NCI-H146 (cell line): ENCODE results near the gene USP32.

Source experiments
- DNase-seq: peaks from one replicate; lab custom pipeline; 2025; lab: John Stamatoyannopoulos, UW

Gene USP32

DNA sequence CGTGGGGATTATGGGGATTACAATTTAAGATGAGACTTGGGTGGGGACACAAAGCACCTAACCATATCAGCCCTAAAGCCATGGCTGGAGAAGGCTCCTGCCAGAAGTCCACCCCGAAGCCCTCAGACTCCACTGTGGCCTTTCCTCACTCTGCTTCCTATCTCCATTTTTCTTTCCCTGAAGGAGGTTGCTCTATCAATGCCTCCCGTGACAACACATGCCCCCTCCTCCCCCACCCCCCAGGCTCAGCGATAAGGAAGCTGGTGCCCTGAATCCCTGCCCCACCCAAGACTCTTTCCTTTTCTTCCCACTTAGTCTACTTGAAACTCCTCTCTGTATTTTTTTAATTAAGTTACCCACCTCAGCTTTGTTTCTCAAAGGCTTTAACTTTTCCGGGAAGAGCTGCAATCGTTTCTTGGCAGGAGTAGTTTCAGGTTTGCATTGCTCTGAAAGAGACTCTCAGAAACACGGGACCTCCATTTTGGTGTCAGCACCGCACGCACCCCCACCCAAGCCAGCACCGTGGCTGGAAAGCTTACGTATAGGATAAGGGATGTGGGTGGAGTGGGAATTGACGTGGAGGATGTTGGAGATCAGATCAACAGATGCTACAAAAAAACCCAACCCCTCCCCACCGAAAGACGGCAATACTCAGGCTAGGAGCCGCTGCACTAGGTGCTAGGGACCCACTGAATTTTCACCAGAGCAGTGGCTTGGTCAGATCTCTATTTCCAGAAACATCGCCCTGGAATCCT, 257.4 kb downstream of the USP32 start:
- DNase-seq = peak; percentile 16

DNA sequence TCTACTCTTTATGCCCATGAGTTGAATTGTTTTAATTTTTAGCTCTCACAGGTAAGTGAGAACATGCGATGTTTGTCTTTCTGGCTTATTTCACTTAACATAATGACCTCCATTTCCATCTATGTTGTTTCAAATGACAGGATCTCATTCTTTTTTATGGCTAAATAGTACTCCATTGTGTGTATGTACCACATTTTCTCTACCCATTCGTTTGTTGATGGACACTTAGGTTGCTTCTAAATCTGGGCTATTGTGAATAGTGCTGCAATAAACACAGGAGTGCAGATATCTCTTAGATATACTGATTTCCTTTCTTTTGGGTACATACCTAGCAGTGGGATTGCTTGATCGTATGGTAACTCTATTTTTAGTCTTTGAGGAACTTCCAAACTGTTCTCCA, 261.5 kb downstream of the USP32 start:
- no peak for DNase-seq

DNA sequence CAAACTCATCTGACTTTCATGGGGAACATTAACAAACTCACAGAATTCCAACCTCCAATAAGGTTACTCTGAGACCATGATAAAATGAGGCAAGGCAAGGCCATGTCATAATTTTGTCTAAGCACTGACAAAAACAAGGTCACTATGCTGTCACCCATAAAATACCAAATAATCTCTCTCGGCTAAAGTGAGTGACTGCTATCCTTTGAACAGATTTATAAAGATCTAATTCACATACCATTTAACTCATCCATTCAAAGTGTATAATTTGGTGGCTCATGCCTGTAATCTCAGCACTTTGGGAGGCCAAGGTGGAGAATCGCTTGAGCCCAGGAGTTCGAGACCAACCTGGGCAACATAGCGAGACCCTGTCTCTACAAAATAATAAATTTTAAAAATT, 262.8 kb downstream of the USP32 start:
- DNase-seq = no peak
